Measurements from ENCODE around the gene SGK2.

DNA sequence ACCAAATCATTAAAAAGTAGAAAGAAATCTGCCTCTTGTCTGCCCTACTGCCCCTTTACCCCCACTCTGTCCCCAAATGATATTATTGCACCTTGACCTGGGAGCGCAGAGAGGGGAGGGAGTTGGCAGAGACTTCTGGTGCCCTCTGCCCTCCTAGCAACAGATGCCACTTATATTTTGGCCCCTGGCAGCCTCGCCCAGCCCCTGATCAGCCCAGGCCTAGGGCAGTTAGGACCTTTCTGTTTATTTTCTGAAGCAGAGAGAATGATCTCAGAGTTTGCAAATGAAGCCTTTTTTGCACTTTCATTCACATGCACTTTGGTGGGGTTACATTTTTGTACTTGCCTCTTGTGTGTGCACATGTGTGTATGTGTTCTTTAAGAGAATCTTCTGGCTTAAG, 8.4 kb upstream of the SGK2 start:
- TF ChIP-seq POLR2A (IDR thresholded peaks at IDR 0.05; ENCODE audit: low read depth, low read length): no peak
- TF ChIP-seq POLR2AphosphoS5 (IDR thresholded peaks at IDR 0.05; ENCODE audit: low read depth, low read length): no peak
- TF ChIP-seq POU2F2 (IDR thresholded peaks at IDR 0.05; ENCODE audit: low read depth, low read length): no peak
- no peak for TF ChIP-seq TAF1 (IDR thresholded peaks at IDR 0.05; ENCODE audit: low read depth, low read length)
- TF ChIP-seq PAX5 (IDR thresholded peaks at IDR 0.05; ENCODE audit: insufficient read depth, low read length, severe bottlenecking): no peak

Measured in GM12891 (cell line).